T-helper 1 cell treated with Interleukin-12 subunit alpha and Interleukin-12 subunit beta and Interleukin-4 antibody, amounts not matched to agents 30 μg/mL and 1 μg/mL, for 36 hours (primary cell): Measurements from ENCODE around the gene DHTKD1.
A peak's percentile ranks its signal among the peaks of the same experiment; 100 is the strongest.
"Not testable (repeated sequence)": the region's sequence is repeated elsewhere in the genome, so short reads cannot be mapped to it uniquely, and the experiment has no call there.

Source experiments
- H3K27ac Mint-ChIP-seq: one replicate; pipeline ENCODE4 v1.8.0; 2021; ENCODE audit warnings: mild to moderate bottlenecking, mixed read lengths
- H3K27me3 Mint-ChIP-seq: one replicate; pipeline ENCODE4 v1.8.0; 2021; ENCODE audit warnings: low read depth, mixed read lengths
- H3K36me3 Mint-ChIP-seq: one replicate; pipeline ENCODE4 v1.8.0; 2021; ENCODE audit warnings: low read depth, mixed read lengths
- H3K4me1 Mint-ChIP-seq: one replicate; pipeline ENCODE4 v1.8.0; 2021; ENCODE audit warnings: low read depth, mixed read lengths
- H3K4me3 Mint-ChIP-seq: one replicate; pipeline ENCODE4 v1.8.0; 2021; ENCODE audit warnings: mild to moderate bottlenecking, moderate library complexity, mixed read lengths
- H3K9me3 Mint-ChIP-seq: one replicate; pipeline ENCODE4 v1.8.0; 2021; ENCODE audit warnings: mixed read lengths

The DHTKD1 gene

GRCh38 chr10:12050528-12050927, 18.2 kb upstream of the DHTKD1 start:
- Mint-ChIP-seq H3K4me3 (no peak overlapping the region), H3K9me3 (no peaks in the 10 kb centered on the region), H3K4me1 (peaks cover 10% of the 10 kb centered on the region), H3K27ac (no peak overlapping the region), H3K27me3 (peaks cover 4% of the 10 kb centered on the region), H3K36me3 (no peaks in the 10 kb centered on the region)

GRCh38 chr10:12051241-12051640, 17.5 kb upstream of the DHTKD1 start:
- H3K9me3 Mint-ChIP-seq = no peaks in the 10 kb centered on the region
- peaks cover 10% of the 10 kb centered on the region for H3K4me1 Mint-ChIP-seq
- H3K4me3 Mint-ChIP-seq = no peak overlapping the region
- H3K36me3 Mint-ChIP-seq = no peaks in the 10 kb centered on the region
- H3K27me3 Mint-ChIP-seq = peaks cover 4% of the 10 kb centered on the region
- H3K27ac Mint-ChIP-seq = no peak overlapping the region

GRCh38 chr10:12055732-12056131, 13.0 kb upstream of the DHTKD1 start:
- Mint-ChIP-seq H3K4me3 (no peak overlapping the region), H3K9me3 (no peaks in the 10 kb centered on the region), H3K27me3 (no peaks in the 10 kb centered on the region), H3K4me1 (peaks cover 3% of the 10 kb centered on the region), H3K27ac (no peak overlapping the region), H3K36me3 (no peaks in the 10 kb centered on the region)

- Mint-ChIP-seq H3K27ac (no peak overlapping the region), H3K9me3 (no peaks in the 10 kb centered on the region), H3K4me3 (no peak overlapping the region), H3K36me3 (no peaks in the 10 kb centered on the region), H3K27me3 (peaks cover 3% of the 10 kb centered on the region), H3K4me1 (no peaks in the 10 kb centered on the region)
Observed at GRCh38 chr10:12056748-12057147, 12.0 kb upstream of the DHTKD1 start.

GRCh38 chr10:12061124-12061523, 7.6 kb upstream of the DHTKD1 start:
- Mint-ChIP-seq H3K4me3 (no peak overlapping the region), H3K9me3 (no peaks in the 10 kb centered on the region), H3K36me3 (no peaks in the 10 kb centered on the region)

GRCh38 chr10:12062754-12063482, 5.8 kb upstream of the DHTKD1 start:
- no peak overlapping the region for H3K27ac Mint-ChIP-seq
- no peaks in the 10 kb centered on the region for H3K9me3 Mint-ChIP-seq
- H3K4me3 Mint-ChIP-seq = no peak overlapping the region
- peaks cover 3% of the 10 kb centered on the region for H3K27me3 Mint-ChIP-seq
- no peaks in the 10 kb centered on the region for H3K36me3 Mint-ChIP-seq
- no peaks in the 10 kb centered on the region for H3K4me1 Mint-ChIP-seq

More at GRCh38 chr10:12061124-12061523, 7.6 kb upstream of the DHTKD1 start:
- peaks cover 3% of the 10 kb centered on the region for H3K27me3 Mint-ChIP-seq
- H3K27ac Mint-ChIP-seq = no peak overlapping the region
- H3K4me1 Mint-ChIP-seq = no peaks in the 10 kb centered on the region

GRCh38 chr10:12063483-12063818, 5.3 kb upstream of the DHTKD1 start:
- H3K36me3 Mint-ChIP-seq = no peaks in the 10 kb centered on the region
- no peak overlapping the region for H3K27ac Mint-ChIP-seq
- H3K4me1 Mint-ChIP-seq = peaks cover 3% of the 10 kb centered on the region
- H3K27me3 Mint-ChIP-seq = peaks cover 3% of the 10 kb centered on the region
- no peaks in the 10 kb centered on the region for H3K9me3 Mint-ChIP-seq
- H3K4me3 Mint-ChIP-seq = no peak overlapping the region

GRCh38 chr10:12067336-12067735, 1.4 kb upstream of the DHTKD1 start:
- H3K9me3 Mint-ChIP-seq = no peaks in the 10 kb centered on the region
- peaks cover 16% of the 10 kb centered on the region for H3K4me1 Mint-ChIP-seq
- H3K27me3 Mint-ChIP-seq = no peaks in the 10 kb centered on the region
- no peaks in the 10 kb centered on the region for H3K36me3 Mint-ChIP-seq
- H3K4me3 Mint-ChIP-seq = no peak overlapping the region
- H3K27ac Mint-ChIP-seq = no peak overlapping the region

- H3K27ac Mint-ChIP-seq, H3K4me3 Mint-ChIP-seq: not testable (repeated sequence)
Observed at GRCh38 chr10:12071441-12071840, 2.7 kb downstream of the DHTKD1 start.

GRCh38 chr10:12073526-12073925, 4.8 kb downstream of the DHTKD1 start:
- H3K36me3 Mint-ChIP-seq = peaks cover 7% of the 10 kb centered on the region
- no peaks in the 10 kb centered on the region for H3K27me3 Mint-ChIP-seq
- no peak overlapping the region for H3K4me3 Mint-ChIP-seq
- no peaks in the 10 kb centered on the region for H3K9me3 Mint-ChIP-seq
- H3K4me1 Mint-ChIP-seq = peaks cover 24% of the 10 kb centered on the region
- peak overlapping the region; percentile 31 for H3K27ac Mint-ChIP-seq

More at GRCh38 chr10:12071441-12071840, 2.7 kb downstream of the DHTKD1 start:
- H3K36me3 Mint-ChIP-seq, H3K27me3 Mint-ChIP-seq, H3K9me3 Mint-ChIP-seq: not testable (repeated sequence)
- peaks cover 28% of the 10 kb centered on the region for H3K4me1 Mint-ChIP-seq

- peaks cover 16% of the 10 kb centered on the region for H3K36me3 Mint-ChIP-seq
- peaks cover 12% of the 10 kb centered on the region for H3K4me1 Mint-ChIP-seq
- H3K27me3 Mint-ChIP-seq = no peaks in the 10 kb centered on the region
- H3K27ac Mint-ChIP-seq = no peak overlapping the region
- H3K9me3 Mint-ChIP-seq = no peaks in the 10 kb centered on the region
- no peak overlapping the region for H3K4me3 Mint-ChIP-seq
Observed at GRCh38 chr10:12077580-12078180, 8.9 kb downstream of the DHTKD1 start.

- Mint-ChIP-seq H3K36me3 (peaks cover 28% of the 10 kb centered on the region), H3K4me1 (no peaks in the 10 kb centered on the region), H3K9me3 (no peaks in the 10 kb centered on the region), H3K27me3 (no peaks in the 10 kb centered on the region), H3K4me3 (no peak overlapping the region), H3K27ac (no peak overlapping the region)
Observed at GRCh38 chr10:12081470-12081869, 12.7 kb downstream of the DHTKD1 start.

- H3K27me3 Mint-ChIP-seq = no peaks in the 10 kb centered on the region
- H3K4me1 Mint-ChIP-seq = no peaks in the 10 kb centered on the region
- H3K36me3 Mint-ChIP-seq = peaks cover 28% of the 10 kb centered on the region
- H3K4me3 Mint-ChIP-seq = no peak overlapping the region
- no peak overlapping the region for H3K27ac Mint-ChIP-seq
- no peaks in the 10 kb centered on the region for H3K9me3 Mint-ChIP-seq
Observed at GRCh38 chr10:12081879-12082557, 13.3 kb downstream of the DHTKD1 start.

- no peak overlapping the region for H3K27ac Mint-ChIP-seq
- H3K4me3 Mint-ChIP-seq = no peak overlapping the region
- H3K36me3 Mint-ChIP-seq = peaks cover 38% of the 10 kb centered on the region
- H3K9me3 Mint-ChIP-seq = no peaks in the 10 kb centered on the region
- peaks cover 3% of the 10 kb centered on the region for H3K4me1 Mint-ChIP-seq
- no peaks in the 10 kb centered on the region for H3K27me3 Mint-ChIP-seq
Observed at GRCh38 chr10:12088919-12089318, 20.2 kb downstream of the DHTKD1 start.

GRCh38 chr10:12091421-12091820, 22.7 kb downstream of the DHTKD1 start:
- Mint-ChIP-seq H3K36me3 (peaks cover 33% of the 10 kb centered on the region), H3K27me3 (no peaks in the 10 kb centered on the region), H3K4me1 (peaks cover 3% of the 10 kb centered on the region), H3K9me3 (no peaks in the 10 kb centered on the region), H3K4me3 (no peak overlapping the region), H3K27ac (no peak overlapping the region)
